Measurements from ENCODE around the gene DGKQ. TPM values are rescaled to one million over a fixed set of nuclear protein-coding genes. Genes with fewer than 3 reads are reported as not detected.

The DGKQ gene
- polyA plus RNA-seq, 1 of the 3 experiments (the other 2 are of a cell fraction): 10.9 TPM

DNA sequence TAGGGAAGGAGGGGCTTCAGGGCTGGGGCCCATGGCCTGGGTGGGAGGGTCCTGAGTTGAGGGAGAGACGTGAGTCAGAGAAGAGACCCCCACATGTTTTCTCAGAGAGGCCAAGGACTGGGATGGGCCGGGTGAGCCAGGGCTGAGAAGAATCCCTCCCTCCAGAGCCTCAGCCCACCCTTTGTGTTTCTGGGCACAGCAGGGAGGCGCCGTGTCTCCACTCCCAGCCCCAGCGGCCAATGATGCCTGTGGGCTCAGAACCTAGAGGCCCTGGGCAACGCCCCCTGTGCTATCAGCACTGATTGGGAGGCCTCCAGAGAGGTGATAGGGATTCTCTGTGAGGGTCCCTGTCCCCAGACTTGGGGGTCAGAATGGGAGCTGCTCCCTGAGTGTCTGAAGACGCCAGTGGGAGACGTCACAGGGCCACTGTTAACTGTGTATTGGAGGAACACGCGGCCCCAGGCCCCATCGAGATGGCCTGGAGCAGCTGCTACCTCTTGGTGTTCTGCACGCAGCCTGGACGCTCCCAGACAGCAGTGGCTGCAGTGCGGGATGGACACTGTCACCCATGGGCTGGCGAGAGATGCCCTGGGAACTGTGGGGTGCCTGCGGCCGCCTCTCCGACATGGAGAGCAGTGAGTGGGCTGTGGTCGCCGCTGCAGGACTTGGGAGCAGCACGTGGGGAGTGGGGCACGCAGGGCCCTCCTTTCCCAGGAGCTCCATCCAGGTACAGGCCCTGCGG is 46.5 kb upstream of the DGKQ start:
- H2AFZ ChIP-seq (ENCODE audit: low read depth): no peak overlapping the region
- no peak for DNase-seq
- H3K4me2 ChIP-seq: no peak overlapping the region
- H3F3A ChIP-seq (replicated peaks; ENCODE audit: insufficient read depth): no peaks in the 10 kb centered on the region
- no peaks in the 10 kb centered on the region for H3K9me2 ChIP-seq
- no peaks in the 10 kb centered on the region for H3K9me3 ChIP-seq
- ChIA-PET CTCF (interaction anchor here (0.8 kb wide), 1 partner anchor 9 kb away, joined by 3 read pairs; no protein-coding TSS in a partner anchor), POLR2A (no interaction called here)
- H3K4me3 ChIP-seq (ENCODE audit: low read depth in 2 of 2, low read length in 1 of 2): no peak overlapping the region
- peaks cover 19% of the 10 kb centered on the region; the same call in 1 of the 2 replicates for H4K20me1 ChIP-seq (ENCODE audit: insufficient read depth)
- H3K27ac ChIP-seq (ENCODE audit: low read depth in 2 of 2, low read length in 1 of 2): no peak overlapping the region
- no peaks in the 10 kb centered on the region for H3K27me3 ChIP-seq (ENCODE audit: insufficient read depth)
- no peaks in the 10 kb centered on the region for H3K36me3 ChIP-seq (replicated peaks in 1 of 2; ENCODE audit: control insufficient read depth in 1 of 2, insufficient read depth in 2 of 2, low read length in 1 of 2)
- H3K4me1 ChIP-seq (ENCODE audit: control insufficient read depth in 1 of 2, insufficient read depth in 2 of 2, low read depth in 1 of 2, low read length in 1 of 2): no peaks in the 10 kb centered on the region
- H3K79me2 ChIP-seq (ENCODE audit: insufficient read depth): no peaks in the 10 kb centered on the region
- no peak for TF ChIP-seq JUND (IDR thresholded peaks at IDR 0.05)
- no peak for TF ChIP-seq RAD21 (IDR thresholded peaks at IDR 0.05; ENCODE audit: low read length)
- no peak for TF ChIP-seq NFIC (IDR thresholded peaks at IDR 0.05; ENCODE audit: borderline replicate concordance)
- no peak for TF ChIP-seq RCOR1 (IDR thresholded peaks at IDR 0.05; ENCODE audit: low read length)
- TF ChIP-seq, protein P1, sequence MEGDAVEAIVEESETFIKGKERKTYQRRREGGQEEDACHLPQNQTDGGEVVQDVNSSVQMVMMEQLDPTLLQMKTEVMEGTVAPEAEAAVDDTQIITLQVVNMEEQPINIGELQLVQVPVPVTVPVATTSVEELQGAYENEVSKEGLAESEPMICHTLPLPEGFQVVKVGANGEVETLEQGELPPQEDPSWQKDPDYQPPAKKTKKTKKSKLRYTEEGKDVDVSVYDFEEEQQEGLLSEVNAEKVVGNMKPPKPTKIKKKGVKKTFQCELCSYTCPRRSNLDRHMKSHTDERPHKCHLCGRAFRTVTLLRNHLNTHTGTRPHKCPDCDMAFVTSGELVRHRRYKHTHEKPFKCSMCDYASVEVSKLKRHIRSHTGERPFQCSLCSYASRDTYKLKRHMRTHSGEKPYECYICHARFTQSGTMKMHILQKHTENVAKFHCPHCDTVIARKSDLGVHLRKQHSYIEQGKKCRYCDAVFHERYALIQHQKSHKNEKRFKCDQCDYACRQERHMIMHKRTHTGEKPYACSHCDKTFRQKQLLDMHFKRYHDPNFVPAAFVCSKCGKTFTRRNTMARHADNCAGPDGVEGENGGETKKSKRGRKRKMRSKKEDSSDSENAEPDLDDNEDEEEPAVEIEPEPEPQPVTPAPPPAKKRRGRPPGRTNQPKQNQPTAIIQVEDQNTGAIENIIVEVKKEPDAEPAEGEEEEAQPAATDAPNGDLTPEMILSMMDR (IDR thresholded peaks at IDR 0.05): no peak
- no peak for TF ChIP-seq RFX5 (IDR thresholded peaks at IDR 0.05; ENCODE audit: low read length)
- TF ChIP-seq TAF1 (IDR thresholded peaks at IDR 0.05; ENCODE audit: borderline replicate concordance, low read depth, low read length): no peak
- no peak for TF ChIP-seq ELF1 (IDR thresholded peaks at IDR 0.05)
- TF ChIP-seq CHD2 (IDR thresholded peaks at IDR 0.05; ENCODE audit: low read length, partially characterized antibody): no peak
- no peak for TF ChIP-seq TEAD4 (IDR thresholded peaks at IDR 0.05; ENCODE audit: borderline replicate concordance, insufficient read depth)
- TF ChIP-seq, protein P2, sequence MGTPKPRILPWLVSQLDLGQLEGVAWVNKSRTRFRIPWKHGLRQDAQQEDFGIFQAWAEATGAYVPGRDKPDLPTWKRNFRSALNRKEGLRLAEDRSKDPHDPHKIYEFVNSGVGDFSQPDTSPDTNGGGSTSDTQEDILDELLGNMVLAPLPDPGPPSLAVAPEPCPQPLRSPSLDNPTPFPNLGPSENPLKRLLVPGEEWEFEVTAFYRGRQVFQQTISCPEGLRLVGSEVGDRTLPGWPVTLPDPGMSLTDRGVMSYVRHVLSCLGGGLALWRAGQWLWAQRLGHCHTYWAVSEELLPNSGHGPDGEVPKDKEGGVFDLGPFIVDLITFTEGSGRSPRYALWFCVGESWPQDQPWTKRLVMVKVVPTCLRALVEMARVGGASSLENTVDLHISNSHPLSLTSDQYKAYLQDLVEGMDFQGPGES (IDR thresholded peaks at IDR 0.05; ENCODE audit: low read depth, low read length): no peak
- no peak for TF ChIP-seq NRF1 (IDR thresholded peaks at IDR 0.05; ENCODE audit: low read depth, low read length)
- TF ChIP-seq MEF2A (IDR thresholded peaks at IDR 0.05; ENCODE audit: borderline replicate concordance, low read depth): no peak
- TF ChIP-seq GATA2 (CRISPR knock-in tag; IDR thresholded peaks at IDR 0.05): no peak
- no peak overlapping the region for H3K9ac ChIP-seq
- WGBS (ENCODE audit: low lambda C conversion rate): 84% methylated on average over 10 of the region's 23 CpGs

DNA sequence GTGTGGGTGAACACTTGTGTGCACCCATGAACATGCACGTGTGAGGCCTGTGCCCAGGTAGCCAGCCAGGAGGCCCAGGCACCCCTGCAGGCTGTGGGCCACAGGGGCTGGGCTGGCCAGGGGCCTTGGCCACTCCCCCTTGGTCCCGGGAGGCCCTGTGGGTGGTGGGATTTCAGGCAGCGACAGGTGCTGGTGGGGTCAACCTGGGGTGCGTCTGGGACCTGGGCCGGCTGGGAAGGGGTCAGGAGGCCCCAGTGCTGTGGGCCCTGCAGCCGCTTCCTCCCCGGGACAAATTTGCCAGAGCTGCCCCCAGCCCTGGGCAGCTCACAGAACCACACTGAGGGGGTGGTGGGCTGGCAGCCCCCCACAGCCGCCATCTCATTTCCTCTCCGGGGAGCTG is 46.0 kb upstream of the DGKQ start:
- 67% methylated on average over 1 of the region's 9 CpGs for WGBS (ENCODE audit: low lambda C conversion rate)
- no peak for TF ChIP-seq SIN3A (IDR thresholded peaks at IDR 0.05; ENCODE audit: borderline replicate concordance, low read depth, low read length)
- Histone ChIP-seq H3K9ac (no peak overlapping the region), H3K27ac (ENCODE audit: low read depth in 2 of 2, low read length in 1 of 2) (no peak overlapping the region), H3K36me3 (replicated peaks in 1 of 2; ENCODE audit: control insufficient read depth in 1 of 2, insufficient read depth in 2 of 2, low read length in 1 of 2) (no peaks in the 10 kb centered on the region), H3K4me1 (ENCODE audit: control insufficient read depth in 1 of 2, insufficient read depth in 2 of 2, low read depth in 1 of 2, low read length in 1 of 2) (no peaks in the 10 kb centered on the region), H3K4me3 (ENCODE audit: low read depth in 2 of 2, low read length in 1 of 2) (no peak overlapping the region), H3K27me3 (ENCODE audit: insufficient read depth) (no peaks in the 10 kb centered on the region), H2AFZ (ENCODE audit: low read depth) (no peak overlapping the region), H3K4me2 (no peak overlapping the region), H4K20me1 (ENCODE audit: insufficient read depth) (peaks cover 19% of the 10 kb centered on the region; the same call in 1 of the 2 replicates), H3K79me2 (ENCODE audit: insufficient read depth) (no peaks in the 10 kb centered on the region), H3F3A (replicated peaks; ENCODE audit: insufficient read depth) (no peaks in the 10 kb centered on the region), H3K9me2 (no peaks in the 10 kb centered on the region), H3K9me3 (no peaks in the 10 kb centered on the region)
- POLR2A ChIA-PET: no interaction called here
- no peak for DNase-seq
- CTCF ChIA-PET: interaction anchor here (0.8 kb wide), 1 partner anchor 9 kb away, joined by 3 read pairs; no protein-coding TSS in a partner anchor
